SU-DHL-6 (cell line): Measurements from ENCODE around the gene PET100.

Source experiments
- EZH2phosphoT487 ChIP-seq: fragments of 200-600 bp; sonication (generic), shearing (Covaris generic); conservative IDR thresholded peaks from 2 replicates; pipeline ENCODE4 v1.6.1; 2018; ENCODE audit warnings: mild to moderate bottlenecking, antibody characterized with exemption, low read length, moderate library complexity, mixed read lengths
- TF ChIP-seq, protein P1 (sequence below): fragments of 200-600 bp; sonication (generic); IDR thresholded peaks from one replicate; pipeline ENCODE4 v1.5.1; 2017; ENCODE audit warnings: antibody characterized with exemption, mild to moderate bottlenecking, low read length, moderate library complexity; ENCODE audit not compliant: insufficient read depth, poor library complexity, severe bottlenecking

DNA sequence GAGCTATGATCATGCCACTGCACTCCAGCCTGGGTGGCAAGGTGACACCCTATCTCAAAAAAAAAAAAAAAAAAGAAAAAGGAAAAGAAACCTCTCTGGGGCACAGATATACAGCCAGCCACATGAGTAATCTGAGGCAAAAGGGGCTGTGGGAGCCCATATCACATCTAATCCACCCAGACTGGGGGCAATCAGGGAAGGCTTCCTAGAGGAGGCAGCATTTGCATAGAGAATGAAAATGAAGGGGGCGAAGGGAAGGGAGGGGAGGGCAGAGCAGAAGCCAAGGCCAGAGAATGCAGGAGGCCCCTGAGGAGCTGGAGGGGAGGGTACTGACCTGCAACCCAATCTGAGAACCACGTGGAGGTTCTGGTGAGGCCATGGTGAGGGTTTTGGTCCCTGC is 20.6 kb downstream of the PET100 start:
- TF ChIP-seq, protein P1, sequence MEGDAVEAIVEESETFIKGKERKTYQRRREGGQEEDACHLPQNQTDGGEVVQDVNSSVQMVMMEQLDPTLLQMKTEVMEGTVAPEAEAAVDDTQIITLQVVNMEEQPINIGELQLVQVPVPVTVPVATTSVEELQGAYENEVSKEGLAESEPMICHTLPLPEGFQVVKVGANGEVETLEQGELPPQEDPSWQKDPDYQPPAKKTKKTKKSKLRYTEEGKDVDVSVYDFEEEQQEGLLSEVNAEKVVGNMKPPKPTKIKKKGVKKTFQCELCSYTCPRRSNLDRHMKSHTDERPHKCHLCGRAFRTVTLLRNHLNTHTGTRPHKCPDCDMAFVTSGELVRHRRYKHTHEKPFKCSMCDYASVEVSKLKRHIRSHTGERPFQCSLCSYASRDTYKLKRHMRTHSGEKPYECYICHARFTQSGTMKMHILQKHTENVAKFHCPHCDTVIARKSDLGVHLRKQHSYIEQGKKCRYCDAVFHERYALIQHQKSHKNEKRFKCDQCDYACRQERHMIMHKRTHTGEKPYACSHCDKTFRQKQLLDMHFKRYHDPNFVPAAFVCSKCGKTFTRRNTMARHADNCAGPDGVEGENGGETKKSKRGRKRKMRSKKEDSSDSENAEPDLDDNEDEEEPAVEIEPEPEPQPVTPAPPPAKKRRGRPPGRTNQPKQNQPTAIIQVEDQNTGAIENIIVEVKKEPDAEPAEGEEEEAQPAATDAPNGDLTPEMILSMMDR = no peak
- no peak for TF ChIP-seq EZH2phosphoT487
